Measurements from ENCODE around the gene ABHD12.

ABHD12 gene

DNA sequence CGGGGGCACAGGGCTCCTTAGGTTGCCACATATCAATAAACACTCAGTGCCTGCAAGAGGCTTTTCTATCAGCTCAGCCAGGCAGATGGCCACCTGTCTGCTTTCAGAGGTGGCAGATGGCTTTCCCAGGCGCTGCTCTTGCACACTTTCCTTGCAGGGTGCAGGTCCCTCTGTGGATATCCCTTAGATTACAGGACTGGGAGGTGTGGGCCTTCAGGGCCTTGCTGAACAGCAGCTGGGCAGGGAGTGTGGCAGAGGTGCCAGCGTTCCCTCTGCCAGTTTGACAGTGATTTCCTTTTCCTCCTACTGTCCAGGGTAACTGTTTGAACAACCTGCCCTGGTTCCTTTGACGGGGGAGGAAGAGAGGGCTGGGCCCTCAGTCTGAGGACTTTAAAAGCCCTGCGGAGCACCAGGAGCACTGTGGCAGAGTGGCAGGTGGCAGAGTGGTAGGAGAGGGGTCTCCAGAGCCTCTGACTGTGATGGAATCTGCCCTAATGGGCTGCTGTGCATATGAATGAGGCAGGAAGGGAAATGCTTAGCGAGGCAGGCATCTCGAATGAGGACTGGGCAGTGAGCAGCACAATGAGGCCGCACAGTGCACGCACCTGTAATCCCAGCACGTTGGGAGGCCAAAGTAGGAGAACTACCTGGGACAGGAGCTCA is 34.2 kb downstream of the ABHD12 start:
- H3K9me3 ChIP-seq (ENCODE audit: insufficient read depth, low read depth, low read length): no peaks in the 10 kb centered on the region
- no peak overlapping the region for H3K9ac ChIP-seq (ENCODE audit: low read length)
- H3K4ac ChIP-seq (ENCODE audit: low read depth, low read length): no peak overlapping the region
- no peaks in the 10 kb centered on the region for H3K36me3 ChIP-seq (ENCODE audit: control insufficient read depth in 1 of 2, insufficient read depth in 2 of 2, low read length in 2 of 2)
- H4K91ac ChIP-seq (ENCODE audit: low read depth, low read length): no peak overlapping the region
- no peak overlapping the region for H2BK120ac ChIP-seq (ENCODE audit: insufficient read depth, low read length, poor library complexity)
- H3K27me3 ChIP-seq (ENCODE audit: insufficient read depth, low read length): no peaks in the 10 kb centered on the region
- H3K18ac ChIP-seq (ENCODE audit: low read length): no peak overlapping the region
- no peak overlapping the region for H2AFZ ChIP-seq (ENCODE audit: insufficient read depth, low read length, poor library complexity)
- peaks cover 3 to 8% of the 10 kb centered on the region in 2 experiments for H3K4me1 ChIP-seq (ENCODE audit: control insufficient read depth in 1 of 2, insufficient read depth in 2 of 2, low read length in 2 of 2)
- no peak overlapping the region for H4K12ac ChIP-seq (ENCODE audit: low read depth, low read length)
- H3K79me2 ChIP-seq (ENCODE audit: control insufficient read depth, insufficient read depth, low read length, poor library complexity): peaks cover 4% of the 10 kb centered on the region
- WGBS (ENCODE audit: extremely low coverage, insufficient coverage, insufficient read length): no CpG with 5 or more reads among the region's 10 CpGs
- H3K79me1 ChIP-seq (ENCODE audit: low read length): peaks cover 2% of the 10 kb centered on the region
- H4K8ac ChIP-seq (ENCODE audit: low read depth, low read length): no peak overlapping the region
- H3K4me3 ChIP-seq (ENCODE audit: low read depth, low read length): no peak overlapping the region
- H2BK12ac ChIP-seq (ENCODE audit: low read length): no peak overlapping the region
- no peak overlapping the region for H2BK5ac ChIP-seq (ENCODE audit: low read depth, low read length, poor library complexity)
- H3K14ac ChIP-seq (ENCODE audit: low read length): no peak overlapping the region
- H2AK5ac ChIP-seq (ENCODE audit: low read length): no peak overlapping the region
- H3K27ac ChIP-seq (ENCODE audit: low read depth, low read length): no peak overlapping the region
- no peak for DNase-seq
- no peak overlapping the region for H3K23ac ChIP-seq (ENCODE audit: low read length)
- no peak overlapping the region for H3K4me2 ChIP-seq (ENCODE audit: low read length)

DNA sequence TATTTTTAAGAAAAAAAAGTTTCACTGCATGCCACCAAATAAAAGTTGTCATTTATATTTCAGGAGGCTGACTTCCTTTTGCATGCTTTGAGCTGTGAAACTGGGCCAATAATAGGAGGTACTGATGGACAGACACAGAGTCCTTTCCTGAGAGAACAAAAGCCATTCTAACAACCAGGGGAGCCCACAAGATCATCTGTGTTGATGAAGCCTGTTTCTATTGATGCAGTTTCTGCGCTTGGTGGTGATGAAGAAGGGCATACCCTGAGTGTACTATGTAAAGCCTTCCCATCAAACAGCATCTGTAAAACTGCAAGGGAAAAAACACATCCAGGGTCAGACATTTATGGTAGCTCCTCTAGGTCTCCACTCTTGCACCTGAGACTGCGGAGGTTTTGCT is 34.8 kb downstream of the ABHD12 start:
- Histone ChIP-seq H2BK120ac (ENCODE audit: insufficient read depth, low read length, poor library complexity) (no peak overlapping the region), H3K79me2 (ENCODE audit: control insufficient read depth, insufficient read depth, low read length, poor library complexity) (peaks cover 3% of the 10 kb centered on the region), H3K18ac (ENCODE audit: low read length) (no peak overlapping the region), H2BK12ac (ENCODE audit: low read length) (no peak overlapping the region), H3K4ac (ENCODE audit: low read depth, low read length) (no peak overlapping the region), H3K4me3 (ENCODE audit: low read depth, low read length) (no peak overlapping the region), H3K36me3 (ENCODE audit: control insufficient read depth in 1 of 2, insufficient read depth in 2 of 2, low read length in 2 of 2) (no peaks in the 10 kb centered on the region), H4K12ac (ENCODE audit: low read depth, low read length) (no peak overlapping the region), H2AK5ac (ENCODE audit: low read length) (no peak overlapping the region), H3K23ac (ENCODE audit: low read length) (no peak overlapping the region), H3K4me2 (ENCODE audit: low read length) (no peak overlapping the region), H4K91ac (ENCODE audit: low read depth, low read length) (no peak overlapping the region), H4K8ac (ENCODE audit: low read depth, low read length) (no peak overlapping the region), H3K4me1 (ENCODE audit: control insufficient read depth in 1 of 2, insufficient read depth in 2 of 2, low read length in 2 of 2) (peaks cover 1 to 4% of the 10 kb centered on the region in 2 experiments), H2AFZ (ENCODE audit: insufficient read depth, low read length, poor library complexity) (no peak overlapping the region), H2BK5ac (ENCODE audit: low read depth, low read length, poor library complexity) (no peak overlapping the region), H3K9me3 (ENCODE audit: insufficient read depth, low read depth, low read length) (no peaks in the 10 kb centered on the region), H3K14ac (ENCODE audit: low read length) (no peak overlapping the region), H3K79me1 (ENCODE audit: low read length) (peaks cover under 1% of the 10 kb centered on the region), H3K27me3 (ENCODE audit: insufficient read depth, low read length) (no peaks in the 10 kb centered on the region), H3K27ac (ENCODE audit: low read depth, low read length) (no peak overlapping the region), H3K9ac (ENCODE audit: low read length) (no peak overlapping the region)
- whole genome bisulfite sequencing (ENCODE audit: extremely low coverage, insufficient coverage, insufficient read length): no CpG with 5 or more reads among the region's 2 CpGs
- no peak for DNase-seq

DNA sequence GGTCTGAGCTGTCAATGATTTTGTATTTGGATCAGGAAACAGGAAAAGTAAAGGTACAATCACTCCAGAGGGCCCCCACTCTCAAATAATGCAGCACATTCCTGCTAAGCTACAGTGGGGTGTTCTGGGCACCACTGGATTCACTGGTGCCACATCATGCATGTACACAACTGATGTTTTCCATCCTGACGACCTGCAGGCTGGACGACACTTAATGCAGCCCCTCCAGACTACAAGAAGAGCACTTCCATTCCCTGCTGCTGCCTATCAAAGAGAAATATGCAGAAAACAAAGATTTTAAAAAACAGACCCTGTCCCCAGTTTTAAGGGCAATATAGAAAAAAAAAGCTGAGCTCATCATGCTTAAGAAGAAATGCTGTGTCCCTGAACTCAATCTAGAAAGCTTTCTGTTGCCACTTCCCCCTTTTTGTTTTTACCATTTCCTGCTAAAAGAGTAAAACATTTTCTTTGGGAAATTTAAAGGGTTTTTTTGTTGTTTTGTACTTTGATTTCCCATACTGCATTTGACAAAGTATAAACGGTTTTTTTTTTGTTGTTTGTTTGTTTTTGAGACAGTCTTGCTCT is 35.5 kb downstream of the ABHD12 start:
- H3K79me2 ChIP-seq (ENCODE audit: control insufficient read depth, insufficient read depth, low read length, poor library complexity): peaks cover 1% of the 10 kb centered on the region
- no peak overlapping the region for H4K8ac ChIP-seq (ENCODE audit: low read depth, low read length)

DNA sequence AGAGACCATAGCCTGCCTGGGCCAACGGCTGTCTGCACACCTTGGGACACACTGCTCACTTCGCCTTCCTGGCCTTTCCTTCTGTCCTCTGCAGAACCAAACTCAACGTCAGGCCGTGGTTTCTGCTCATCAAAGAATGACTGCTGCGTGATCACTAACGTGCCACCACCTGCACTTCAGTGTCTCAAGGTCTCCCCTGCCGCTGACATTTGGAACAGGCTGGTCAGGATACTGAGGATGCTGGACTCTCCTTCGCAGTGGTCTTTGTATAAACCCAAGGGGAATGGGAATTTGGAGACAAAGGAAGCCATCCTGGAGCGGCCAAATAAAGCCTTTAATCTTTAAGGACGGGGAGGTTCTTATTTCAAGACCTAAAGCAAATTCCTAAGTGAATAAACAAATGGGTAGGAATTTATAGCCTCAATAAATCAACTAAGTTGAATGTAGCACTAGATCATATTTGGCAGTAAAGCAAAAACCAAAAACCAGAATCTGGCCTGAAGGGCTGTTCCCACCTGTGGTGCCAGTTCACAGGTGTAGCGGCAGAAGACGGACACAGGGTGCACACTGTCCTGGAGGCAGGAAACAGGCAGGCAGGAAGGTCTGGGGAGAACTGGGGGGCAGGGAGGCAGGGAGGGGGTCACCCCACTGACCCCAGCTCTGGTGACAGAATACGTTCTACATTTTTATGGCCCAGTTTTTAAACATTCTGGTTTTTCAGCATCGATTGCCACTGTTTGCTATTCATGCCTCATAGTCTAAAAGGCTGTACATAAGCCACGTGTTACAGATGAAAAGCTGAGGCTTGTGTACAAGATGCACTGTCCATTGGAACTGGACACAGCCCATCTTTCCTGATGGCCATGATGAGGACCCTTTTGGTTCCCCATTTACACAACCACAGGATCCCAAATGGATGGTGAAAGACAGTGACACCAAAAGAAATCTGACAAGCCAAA is 36.6 kb downstream of the ABHD12 start:
- H3K23ac ChIP-seq (ENCODE audit: low read length): no peak overlapping the region
- no peaks in the 10 kb centered on the region for H3K27me3 ChIP-seq (ENCODE audit: insufficient read depth, low read length)
- no peaks in the 10 kb centered on the region for H3K79me2 ChIP-seq (ENCODE audit: control insufficient read depth, insufficient read depth, low read length, poor library complexity)
- H2BK120ac ChIP-seq (ENCODE audit: insufficient read depth, low read length, poor library complexity): no peak overlapping the region
- WGBS (ENCODE audit: extremely low coverage, insufficient coverage, insufficient read length): no CpG with 5 or more reads among the region's 15 CpGs
- H3K4me3 ChIP-seq (ENCODE audit: low read depth, low read length): no peak overlapping the region
- H4K91ac ChIP-seq (ENCODE audit: low read depth, low read length): no peak overlapping the region
- no peak overlapping the region for H3K27ac ChIP-seq (ENCODE audit: low read depth, low read length)
- H2BK12ac ChIP-seq (ENCODE audit: low read length): no peak overlapping the region
- H4K8ac ChIP-seq (ENCODE audit: low read depth, low read length): no peak overlapping the region
- H3K79me1 ChIP-seq (ENCODE audit: low read length): no peaks in the 10 kb centered on the region
- no peak overlapping the region for H3K14ac ChIP-seq (ENCODE audit: low read length)
- no peaks in the 10 kb centered on the region for H3K9me3 ChIP-seq (ENCODE audit: insufficient read depth, low read depth, low read length)
- H3K9ac ChIP-seq (ENCODE audit: low read length): no peak overlapping the region
- no peak for DNase-seq
- no peak overlapping the region for H2AK5ac ChIP-seq (ENCODE audit: low read length)
- H3K4ac ChIP-seq (ENCODE audit: low read depth, low read length): no peak overlapping the region
- no peak overlapping the region for H3K18ac ChIP-seq (ENCODE audit: low read length)
- no peaks in the 10 kb centered on the region for H3K36me3 ChIP-seq (ENCODE audit: control insufficient read depth in 1 of 2, insufficient read depth in 2 of 2, low read length in 2 of 2)
- no peak overlapping the region for H4K12ac ChIP-seq (ENCODE audit: low read depth, low read length)
- H2AFZ ChIP-seq (ENCODE audit: insufficient read depth, low read length, poor library complexity): no peak overlapping the region
- no peak overlapping the region for H3K4me2 ChIP-seq (ENCODE audit: low read length)
- no peak overlapping the region for H2BK5ac ChIP-seq (ENCODE audit: low read depth, low read length, poor library complexity)
- H3K4me1 ChIP-seq (ENCODE audit: control insufficient read depth in 1 of 2, insufficient read depth in 2 of 2, low read length in 2 of 2): no peaks in the 10 kb centered on the region

More for the DNA sequence above, 35.5 kb downstream of the ABHD12 start:
- Histone ChIP-seq H3K79me1 (ENCODE audit: low read length) (no peaks in the 10 kb centered on the region), H3K14ac (ENCODE audit: low read length) (no peak overlapping the region), H3K23ac (ENCODE audit: low read length) (no peak overlapping the region), H3K27me3 (ENCODE audit: insufficient read depth, low read length) (no peaks in the 10 kb centered on the region), H2AK5ac (ENCODE audit: low read length) (no peak overlapping the region), H3K27ac (ENCODE audit: low read depth, low read length) (no peak overlapping the region), H3K9me3 (ENCODE audit: insufficient read depth, low read depth, low read length) (no peaks in the 10 kb centered on the region), H3K4me2 (ENCODE audit: low read length) (no peak overlapping the region), H3K4ac (ENCODE audit: low read depth, low read length) (no peak overlapping the region), H2AFZ (ENCODE audit: insufficient read depth, low read length, poor library complexity) (no peak overlapping the region), H3K4me3 (ENCODE audit: low read depth, low read length) (no peak overlapping the region), H4K91ac (ENCODE audit: low read depth, low read length) (no peak overlapping the region), H4K12ac (ENCODE audit: low read depth, low read length) (no peak overlapping the region), H2BK120ac (ENCODE audit: insufficient read depth, low read length, poor library complexity) (no peak overlapping the region), H3K9ac (ENCODE audit: low read length) (no peak overlapping the region), H3K18ac (ENCODE audit: low read length) (no peak overlapping the region), H3K36me3 (ENCODE audit: control insufficient read depth in 1 of 2, insufficient read depth in 2 of 2, low read length in 2 of 2) (no peaks in the 10 kb centered on the region), H2BK12ac (ENCODE audit: low read length) (no peak overlapping the region), H2BK5ac (ENCODE audit: low read depth, low read length, poor library complexity) (no peak overlapping the region), H3K4me1 (ENCODE audit: control insufficient read depth in 1 of 2, insufficient read depth in 2 of 2, low read length in 2 of 2) (no peaks in the 10 kb centered on the region)
- WGBS (ENCODE audit: extremely low coverage, insufficient coverage, insufficient read length): no CpG with 5 or more reads among the region's 3 CpGs
- DNase-seq: no peak
